ENCODE measurements around the gene UBE2D2.

Gene UBE2D2

GRCh38 chr5:139675213-139675612 is 114.1 kb downstream of the UBE2D2 start:
- H3K36me3 ChIP-seq (ENCODE audit: insufficient read depth, low read length), result no peaks in the 10 kb centered on the region
- DNase-seq (ENCODE audit: low read depth, low spot score), result no peak
- no peaks in the 10 kb centered on the region for H3K9me3 ChIP-seq (ENCODE audit: low read depth, low read length)
- H3K4me3 ChIP-seq, result no peak overlapping the region
- no peak overlapping the region for H3K9ac ChIP-seq (ENCODE audit: insufficient read length)
- TF ChIP-seq POLR2AphosphoS5 (IDR thresholded peaks at IDR 0.05; ENCODE audit: borderline replicate concordance, low read depth, low read length) (no peak), EZH2 (IDR thresholded peaks at IDR 0.05) (no peak), FOXP2 (optimal IDR thresholded peaks at IDR 0.05; ENCODE audit: control extremely low read depth, extremely low read length, insufficient read depth) (no peak)
- H3K27ac ChIP-seq, result no peak overlapping the region

GRCh38 chr5:139675825-139676224 is 114.7 kb downstream of the UBE2D2 start:
- Histone ChIP-seq H3K9ac (ENCODE audit: insufficient read length) (no peak overlapping the region), H3K36me3 (ENCODE audit: insufficient read depth, low read length) (no peaks in the 10 kb centered on the region), H3K9me3 (ENCODE audit: low read depth, low read length) (no peaks in the 10 kb centered on the region), H3K27ac (no peak overlapping the region), H3K4me3 (no peak overlapping the region)
- DNase-seq (ENCODE audit: low read depth, low spot score), result no peak
- no peak for TF ChIP-seq FOXP2 (optimal IDR thresholded peaks at IDR 0.05; ENCODE audit: control extremely low read depth, extremely low read length, insufficient read depth)
- TF ChIP-seq POLR2AphosphoS5 (IDR thresholded peaks at IDR 0.05; ENCODE audit: borderline replicate concordance, low read depth, low read length), result no peak

DNA sequence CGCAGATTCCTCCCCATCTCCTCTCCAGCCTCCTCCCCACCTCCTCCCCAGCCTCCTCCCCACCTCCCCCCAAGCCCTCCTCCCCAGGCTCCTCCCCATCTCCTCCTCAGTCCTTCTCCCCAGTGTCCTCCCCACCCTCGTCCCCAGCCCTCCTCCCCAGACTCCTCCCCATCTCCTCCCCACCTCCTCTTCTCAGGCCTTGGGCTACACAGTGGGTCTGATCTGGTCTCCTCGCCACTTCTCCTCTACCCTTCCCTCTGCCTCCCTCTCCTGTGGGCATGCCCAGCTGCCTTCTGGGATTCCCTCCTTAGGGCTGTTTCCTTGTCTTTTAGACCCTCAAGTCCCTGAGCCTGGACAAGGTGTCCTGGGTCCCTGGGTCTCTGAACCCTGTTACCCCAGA is 115.3 kb downstream of the UBE2D2 start:
- TF ChIP-seq FOXP2 (optimal IDR thresholded peaks at IDR 0.05; ENCODE audit: control extremely low read depth, extremely low read length, insufficient read depth) (no peak), EZH2 (IDR thresholded peaks at IDR 0.05) (no peak), POLR2AphosphoS5 (IDR thresholded peaks at IDR 0.05; ENCODE audit: borderline replicate concordance, low read depth, low read length) (no peak)
- H3K4me3 ChIP-seq, result no peak overlapping the region
- no peaks in the 10 kb centered on the region for H3K9me3 ChIP-seq (ENCODE audit: low read depth, low read length)
- H3K27ac ChIP-seq, result no peak overlapping the region
- H3K9ac ChIP-seq (ENCODE audit: insufficient read length), result no peak overlapping the region
- H3K36me3 ChIP-seq (ENCODE audit: insufficient read depth, low read length), result no peaks in the 10 kb centered on the region
- no peak for DNase-seq (ENCODE audit: low read depth, low spot score)

DNA sequence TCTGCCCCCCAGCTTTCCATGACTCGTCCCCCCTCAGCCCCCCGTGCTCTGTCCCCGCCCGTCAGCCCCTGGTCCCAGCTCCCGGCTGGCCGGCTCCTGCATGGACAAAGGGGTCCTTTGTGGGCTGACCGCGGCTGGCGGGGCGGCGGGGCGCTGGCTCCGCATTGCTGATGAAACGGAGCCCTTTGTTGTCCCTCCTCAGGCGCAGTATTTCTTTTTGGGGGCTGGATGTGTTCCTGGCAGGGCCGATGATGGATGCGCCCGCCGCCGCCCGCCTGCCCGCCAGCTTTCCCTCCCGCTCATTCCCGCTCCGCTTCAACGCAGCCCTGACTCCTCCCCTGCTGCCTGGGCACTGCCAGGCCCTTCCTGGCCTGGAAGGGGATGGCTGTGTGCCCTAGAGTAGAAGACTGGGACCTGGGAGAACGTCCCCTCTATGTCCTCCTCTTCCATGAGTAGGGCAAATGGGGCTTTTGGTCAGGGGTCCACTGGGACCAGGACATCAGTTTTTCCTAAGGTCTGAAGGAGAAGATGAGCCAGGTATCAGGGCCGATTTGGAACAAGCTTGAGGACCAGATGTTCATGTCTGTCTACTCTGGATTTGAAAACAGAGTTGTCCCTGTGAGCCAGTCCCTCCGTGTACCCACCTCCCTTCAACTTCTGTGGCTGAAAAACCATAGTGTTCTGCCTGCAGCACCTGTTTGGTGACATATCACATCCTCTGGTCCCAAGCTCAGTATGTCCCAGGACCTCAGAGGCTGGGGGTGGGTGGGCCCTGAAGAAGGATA is 116.0 kb downstream of the UBE2D2 start:
- TF ChIP-seq EZH2 (IDR thresholded peaks at IDR 0.05) (no peak), FOXP2 (optimal IDR thresholded peaks at IDR 0.05; ENCODE audit: control extremely low read depth, extremely low read length, insufficient read depth) (no peak), POLR2AphosphoS5 (IDR thresholded peaks at IDR 0.05; ENCODE audit: borderline replicate concordance, low read depth, low read length) (no peak)
- Histone ChIP-seq H3K27ac (no peak overlapping the region), H3K9ac (ENCODE audit: insufficient read length) (no peak overlapping the region), H3K9me3 (ENCODE audit: low read depth, low read length) (no peaks in the 10 kb centered on the region), H3K36me3 (ENCODE audit: insufficient read depth, low read length) (no peaks in the 10 kb centered on the region), H3K4me3 (no peak overlapping the region)
- DNase-seq (ENCODE audit: low read depth, low spot score), result no peak

Data from SK-N-MC (cell line).